HG03060 (cell line): ENCODE measurements around the gene GALNTL6.

ENCODE experiments used
- ATAC-seq: cut with Tn5 transposase; IDR thresholded peaks from one replicate; pipeline ENCODE4 v1.9.1; 2021; ENCODE audit warnings: low read depth, moderate number of reproducible peaks; ENCODE audit not compliant: unreplicated experiment

The GALNTL6 gene

GRCh38 chr4:172514011-172514410, 700.8 kb downstream of the GALNTL6 start:
- no peak for ATAC-seq

DNA sequence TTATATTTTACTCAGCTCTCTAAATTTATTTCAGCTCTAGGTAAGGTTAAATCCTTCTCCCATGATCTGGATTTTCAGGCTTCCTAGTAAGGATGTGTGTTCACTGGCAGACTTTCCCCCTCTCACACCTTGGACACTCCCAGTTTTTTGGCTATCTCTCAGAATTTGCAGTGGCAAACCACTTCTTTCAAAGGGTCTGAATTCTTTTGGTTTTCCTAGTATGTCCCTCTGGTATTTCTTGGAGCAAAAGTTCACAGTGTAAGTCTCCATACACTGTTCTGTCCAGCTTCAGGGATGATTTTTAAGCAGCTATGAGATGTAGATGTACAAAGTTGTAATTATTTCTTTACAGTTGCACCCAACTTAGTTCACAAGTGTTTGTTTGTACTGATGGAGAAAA, 701.6 kb downstream of the GALNTL6 start:
- ATAC-seq, result no peak

- ATAC-seq, result no peak
These were observed 702.2 kb downstream of the GALNTL6 start for GRCh38 chr4:172515266-172515879.

DNA sequence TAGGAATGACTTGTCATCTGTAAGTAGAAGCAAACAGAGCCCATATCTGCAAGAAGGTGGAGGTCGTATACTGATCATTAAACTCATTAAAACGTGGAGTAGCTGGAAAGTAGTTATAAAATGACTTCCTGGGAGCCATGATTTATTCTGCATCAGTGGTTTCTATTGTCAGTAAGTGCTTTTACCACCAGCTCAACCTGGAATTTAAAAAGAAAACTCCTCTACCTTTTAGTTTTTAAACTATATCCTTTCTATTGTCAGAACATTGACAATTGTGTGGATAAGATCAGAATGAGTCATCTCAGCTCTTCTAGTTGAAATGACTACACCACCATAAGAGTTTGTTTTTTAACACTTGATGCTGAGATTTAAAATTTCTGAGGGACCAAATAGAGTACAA, 704.2 kb downstream of the GALNTL6 start:
- no peak for ATAC-seq

DNA sequence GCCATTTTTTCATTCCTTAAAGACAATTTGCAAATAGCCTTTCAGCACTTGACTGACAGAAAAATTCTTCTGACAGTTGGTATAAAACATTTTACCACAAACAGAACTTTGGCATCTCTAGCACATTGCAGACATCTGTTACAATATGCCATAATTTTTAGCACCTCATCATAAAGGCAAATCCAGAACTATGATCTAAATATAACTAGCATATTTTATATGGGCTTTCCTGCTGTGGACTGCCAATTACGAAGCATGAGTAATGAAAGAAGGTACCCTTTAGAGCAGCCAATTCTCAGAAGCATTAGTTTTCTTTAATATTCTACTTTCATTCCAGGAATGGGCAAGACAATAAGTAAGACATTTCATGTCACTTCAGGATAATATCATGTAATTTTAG, 708.0 kb downstream of the GALNTL6 start:
- ATAC-seq, result no peak

GRCh38 chr4:172521680-172522079, 708.5 kb downstream of the GALNTL6 start:
- no peak for ATAC-seq

GRCh38 chr4:172543249-172543648, 730.0 kb downstream of the GALNTL6 start:
- ATAC-seq, result no peak

DNA sequence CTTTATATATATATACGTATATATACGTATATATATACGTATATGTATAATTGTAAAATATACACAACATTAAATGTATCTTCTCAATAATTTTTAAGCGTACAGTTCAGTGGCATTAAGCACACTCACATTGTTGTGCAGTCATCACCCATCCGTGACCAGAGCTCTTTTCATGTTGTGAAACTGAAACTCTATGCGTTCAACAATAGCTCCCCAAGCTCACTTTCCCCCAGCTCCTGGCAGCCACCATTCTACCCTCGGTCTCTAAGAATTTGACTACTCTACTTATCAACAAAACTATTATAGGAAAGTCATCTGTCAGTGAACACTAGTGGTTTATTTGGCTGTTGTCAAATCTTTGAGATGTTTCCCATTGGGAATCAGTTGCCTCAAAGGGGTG, 733.6 kb downstream of the GALNTL6 start:
- peak; percentile 62 for ATAC-seq

DNA sequence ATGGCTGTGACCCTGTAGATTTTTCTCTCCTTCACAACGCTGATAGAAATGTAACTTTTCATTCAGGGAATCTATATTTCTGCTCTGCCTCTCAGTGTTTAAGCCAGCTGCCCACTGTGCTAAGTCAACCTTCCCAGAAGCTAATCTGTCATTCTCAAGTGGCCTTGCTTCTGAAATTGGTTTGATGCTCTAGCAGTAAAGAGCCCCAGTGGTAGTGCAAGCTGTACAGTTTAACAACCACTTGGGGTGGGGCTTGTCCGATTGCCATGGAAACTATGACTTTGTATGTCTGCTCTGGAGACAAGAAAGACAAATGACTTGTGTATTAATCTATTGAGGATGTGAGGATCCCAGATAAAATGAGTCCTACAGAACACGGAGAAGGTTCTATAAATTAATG, 734.5 kb downstream of the GALNTL6 start:
- no peak for ATAC-seq

- ATAC-seq, result no peak
These were observed 740.0 kb downstream of the GALNTL6 start for GRCh38 chr4:172553216-172553615.

DNA sequence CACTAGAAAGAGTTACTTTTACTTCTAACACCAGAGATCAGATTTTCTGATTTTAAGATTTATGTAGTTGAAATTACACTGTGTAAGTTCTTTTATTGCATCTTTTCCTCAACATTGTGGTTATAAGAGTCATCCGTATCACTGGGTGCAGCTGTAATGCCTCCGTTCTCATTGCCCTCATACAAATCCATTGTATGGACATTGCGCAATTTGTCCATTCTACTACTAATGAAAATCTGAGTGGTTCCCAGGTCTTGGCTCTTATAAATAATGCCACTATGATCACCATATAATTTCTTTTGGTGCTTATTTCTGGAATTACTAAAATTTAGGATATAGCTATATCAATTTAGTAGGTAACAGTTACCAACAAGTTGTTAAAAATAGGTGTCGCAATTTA, 741.4 kb downstream of the GALNTL6 start:
- no peak for ATAC-seq

DNA sequence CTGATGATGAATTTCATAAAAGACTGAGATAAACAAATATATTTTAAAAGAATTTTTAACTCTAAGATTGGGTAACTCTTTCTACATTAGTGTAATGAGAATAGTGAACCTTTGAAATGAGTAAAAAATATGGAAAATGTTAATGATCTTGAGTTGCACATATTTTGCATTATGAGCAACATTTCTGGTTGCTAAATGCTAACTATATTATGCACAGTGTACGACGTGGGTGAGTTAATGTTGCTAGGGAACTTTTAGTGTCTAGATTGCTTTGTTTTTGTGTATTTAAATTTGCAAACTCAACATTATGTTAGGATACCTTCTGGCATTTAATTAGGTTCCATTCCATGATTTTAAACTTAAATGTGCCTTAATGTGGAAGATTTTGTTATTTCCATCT, 742.5 kb downstream of the GALNTL6 start:
- no peak for ATAC-seq

DNA sequence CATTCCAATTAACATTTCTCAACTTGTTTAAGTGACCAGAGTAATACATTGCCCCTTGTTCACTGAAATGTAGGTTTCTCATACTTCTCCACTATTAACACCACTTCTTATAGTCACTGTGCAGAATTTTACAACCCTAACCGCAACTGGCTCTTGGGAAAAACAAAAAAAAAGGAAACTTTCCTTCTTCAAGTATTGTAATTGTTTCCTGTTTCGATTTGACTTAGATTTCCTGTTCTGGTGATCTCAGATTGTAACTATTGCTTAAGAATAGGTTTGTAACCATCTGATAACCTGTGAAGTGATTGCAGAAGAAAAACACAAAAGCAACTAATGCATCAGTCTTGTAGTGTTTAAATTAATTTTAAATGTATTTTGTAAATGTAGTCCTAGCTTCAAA, 760.7 kb downstream of the GALNTL6 start:
- ATAC-seq, result no peak

GRCh38 chr4:172578712-172579111, 765.5 kb downstream of the GALNTL6 start:
- ATAC-seq, result no peak

- no peak for ATAC-seq
These were observed 771.6 kb downstream of the GALNTL6 start for GRCh38 chr4:172584816-172585215.

GRCh38 chr4:172596206-172596605, 783.0 kb downstream of the GALNTL6 start:
- ATAC-seq, result no peak

- no peak for ATAC-seq
These were observed 786.4 kb downstream of the GALNTL6 start for GRCh38 chr4:172599554-172599953.

DNA sequence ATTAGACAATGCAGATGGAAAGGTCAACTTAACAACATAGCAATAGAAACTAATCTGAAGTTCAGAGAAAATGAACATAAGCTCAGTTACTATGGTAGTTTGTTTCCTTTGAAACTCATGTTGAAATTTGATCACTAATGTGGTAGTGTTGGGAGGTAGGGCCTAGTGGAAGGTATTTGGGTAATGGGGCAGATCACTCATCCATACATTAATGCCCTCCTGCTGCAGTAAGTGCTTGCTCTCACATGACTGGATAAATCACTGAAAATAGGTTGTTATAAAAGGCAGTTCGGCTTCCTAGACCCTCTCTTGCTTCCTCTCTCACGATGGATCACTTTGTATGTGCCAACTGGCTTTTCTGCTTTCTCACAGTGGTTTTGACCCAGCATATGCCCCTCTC, 788.0 kb downstream of the GALNTL6 start:
- no peak for ATAC-seq

GRCh38 chr4:172619218-172619617, 806.0 kb downstream of the GALNTL6 start:
- ATAC-seq, result no peak

DNA sequence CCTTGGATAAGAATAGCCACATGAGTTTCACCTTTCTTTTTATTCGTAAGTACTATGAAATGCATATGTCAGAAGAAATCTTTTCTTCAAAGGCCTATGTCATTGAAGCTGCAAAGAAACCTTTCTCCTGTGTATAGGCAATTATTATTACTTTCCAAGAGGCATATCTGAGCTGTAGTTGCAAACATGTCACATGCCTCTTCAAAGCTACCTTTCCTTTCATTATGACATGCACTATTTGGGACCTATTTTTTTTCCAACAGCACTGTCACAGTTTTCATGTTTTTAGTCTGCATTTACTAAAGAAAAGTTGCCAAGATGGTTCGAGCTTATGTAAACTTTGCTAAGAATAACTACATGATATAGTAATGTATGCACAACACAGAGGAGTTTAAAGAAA, 806.6 kb downstream of the GALNTL6 start:
- ATAC-seq, result no peak

- no peak for ATAC-seq
These were observed 815.1 kb downstream of the GALNTL6 start for GRCh38 chr4:172628263-172628662.

DNA sequence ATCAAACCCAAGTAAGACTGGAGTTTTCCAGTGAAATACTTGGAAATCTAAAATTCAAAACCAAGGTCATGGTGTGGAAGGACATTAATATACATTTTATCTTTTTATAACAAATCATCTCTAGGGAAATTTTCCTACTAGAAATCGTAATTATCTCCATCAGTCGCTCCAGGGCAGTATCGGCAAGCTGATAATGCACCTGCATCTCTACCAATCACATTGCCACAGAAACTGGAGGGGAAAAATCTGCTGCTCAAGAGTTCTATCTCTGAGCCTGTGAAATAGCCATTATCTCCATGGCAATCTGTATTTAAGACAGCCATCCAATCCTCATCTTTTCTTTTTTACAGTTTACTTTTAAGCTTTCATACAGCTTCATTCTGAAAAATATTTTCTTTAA, 817.1 kb downstream of the GALNTL6 start:
- no peak for ATAC-seq

- no peak for ATAC-seq
These were observed 818.6 kb downstream of the GALNTL6 start for GRCh38 chr4:172631832-172632231.
